Measurements from ENCODE around the gene LDLRAD1. TPM values are rescaled to one million over a fixed set of nuclear protein-coding genes. Genes with fewer than 3 reads are reported as not detected.

LDLRAD1 gene
- total and polyA plus RNA-seq, 2 of the 13 experiments (the other 11 are each of a cell fraction or from before 2014, with no cell fraction given) = 2.5 to 14.0 TPM

DNA sequence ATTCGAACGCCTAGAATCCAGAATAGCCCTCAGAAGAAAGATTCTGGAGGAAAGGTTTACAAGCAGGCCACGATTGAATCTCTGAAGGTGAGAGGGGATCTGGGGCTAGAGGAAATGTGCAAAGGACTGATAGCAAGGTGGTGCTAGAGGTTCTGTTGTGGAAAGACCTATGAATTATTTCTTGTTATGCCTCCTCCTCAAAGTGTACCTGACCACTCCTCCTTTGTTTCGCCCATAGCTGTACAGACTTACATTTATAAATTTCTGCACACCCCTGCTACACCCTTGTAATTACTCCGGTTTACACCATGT, 36.4 kb upstream of the LDLRAD1 start:
- FAIRE-seq = no peak
- intact Hi-C loops (cut with micrococcal nuclease; ENCODE audit: unreplicated experiment) = no loop called here
- H2AFZ ChIP-seq (ENCODE audit: low read length) = peak overlapping the region; percentile 42
- H3K79me2 ChIP-seq (ENCODE audit: insufficient read depth, low read length) = peaks cover 33% of the 10 kb centered on the region
- H3K9me3 ChIP-seq (ENCODE audit: low read length) = no peaks in the 10 kb centered on the region
- no peaks in the 10 kb centered on the region; a peak in 1 of 5 replicates for H3K36me3 ChIP-seq (replicated peaks in 1 of 2; ENCODE audit: control insufficient read depth in 1 of 2, insufficient read depth in 2 of 2, low read length in 2 of 2)
- ATAC-seq = no peak
- no peaks in the 10 kb centered on the region; the same call in 1 of the 2 replicates for H4K20me1 ChIP-seq (ENCODE audit: insufficient read depth, low read length)
- H3K4me3 ChIP-seq (replicated peaks in 1 of 3; ENCODE audit: insufficient read depth in 1 of 3, low read depth in 2 of 3, low read length in 3 of 3) = peak overlapping the region; percentile 68 to 98 (median 91)
- no peaks in the 10 kb centered on the region; a peak in 1 of 5 replicates for H3K27me3 ChIP-seq (ENCODE audit: control insufficient read depth in 1 of 2, insufficient read depth in 2 of 2, low read length in 2 of 2)
- CTCF ChIA-PET (ENCODE audit: low intra/inter-chr PET ratio, low total read pairs) = no interaction called here
- H3K4me2 ChIP-seq (ENCODE audit: low read depth, low read length) = peak overlapping the region; percentile 75
- POLR2A ChIA-PET = interaction anchor here (1.0 to 4.6 kb wide), 2 partner anchors 26 to 37 kb away, joined by 3 to 42 read pairs; partner anchors contain the start of gene LDLRAD1
- no peak for DNase-seq (ENCODE audit: low spot score)
- H3K4me1 ChIP-seq (ENCODE audit: insufficient read depth, low read length) = peaks cover 22% of the 10 kb centered on the region
- H3K27ac ChIP-seq (ENCODE audit: extremely low read length, insufficient read depth, low read length) = peak overlapping the region; percentile 80
- peak overlapping the region; percentile 81 for H3K9ac ChIP-seq (ENCODE audit: insufficient read depth, low read depth, low read length)
- WGBS (ENCODE audit: low lambda C conversion rate) = 33% methylated on average over 5 of the region's 5 CpGs
- TSS peak; percentile 61 for BruUV-seq (replicated peaks)
- TF ChIP-seq CTCF (CRISPR knock-in tag; IDR thresholded peaks at IDR 0.05) (peak; percentile 24; the same call in 1 of the 2 replicates), HOXA5 (CRISPR knock-in tag; IDR thresholded peaks at IDR 0.05) (no peak)
- TF ChIP-seq, protein P1, sequence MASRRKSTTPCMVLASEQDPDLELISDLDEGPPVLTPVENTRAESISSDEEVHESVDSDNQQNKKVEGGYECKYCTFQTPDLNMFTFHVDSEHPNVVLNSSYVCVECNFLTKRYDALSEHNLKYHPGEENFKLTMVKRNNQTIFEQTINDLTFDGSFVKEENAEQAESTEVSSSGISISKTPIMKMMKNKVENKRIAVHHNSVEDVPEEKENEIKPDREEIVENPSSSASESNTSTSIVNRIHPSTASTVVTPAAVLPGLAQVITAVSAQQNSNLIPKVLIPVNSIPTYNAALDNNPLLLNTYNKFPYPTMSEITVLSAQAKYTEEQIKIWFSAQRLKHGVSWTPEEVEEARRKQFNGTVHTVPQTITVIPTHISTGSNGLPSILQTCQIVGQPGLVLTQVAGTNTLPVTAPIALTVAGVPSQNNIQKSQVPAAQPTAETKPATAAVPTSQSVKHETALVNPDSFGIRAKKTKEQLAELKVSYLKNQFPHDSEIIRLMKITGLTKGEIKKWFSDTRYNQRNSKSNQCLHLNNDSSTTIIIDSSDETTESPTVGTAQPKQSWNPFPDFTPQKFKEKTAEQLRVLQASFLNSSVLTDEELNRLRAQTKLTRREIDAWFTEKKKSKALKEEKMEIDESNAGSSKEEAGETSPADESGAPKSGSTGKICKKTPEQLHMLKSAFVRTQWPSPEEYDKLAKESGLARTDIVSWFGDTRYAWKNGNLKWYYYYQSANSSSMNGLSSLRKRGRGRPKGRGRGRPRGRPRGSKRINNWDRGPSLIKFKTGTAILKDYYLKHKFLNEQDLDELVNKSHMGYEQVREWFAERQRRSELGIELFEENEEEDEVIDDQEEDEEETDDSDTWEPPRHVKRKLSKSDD (CRISPR knock-in tag; IDR thresholded peaks at IDR 0.05; ENCODE audit: low read depth) = no peak
- in situ Hi-C loops (cut with HindIII; ENCODE audit: extremely low pct_ligation_motif_present, low pct_unique_long_range_greater_than_20kb) = no loop called here

Measured in HepG2 (cell line).